IPS-18c (cell line): Measurements from ENCODE around the gene CTR9.
"Not testable (repeated sequence)": the region's sequence is repeated elsewhere in the genome, so short reads cannot be mapped to it uniquely, and the experiment has no call there.

ENCODE experiments used
- H3K4me3 ChIP-seq: 2 replicates; pipeline ENCODE4 v1.7.0; 2013; ENCODE audit warnings: low read depth, mild to moderate bottlenecking, low read length, moderate library complexity; ENCODE audit not compliant: insufficient read depth
- H3K9me3 ChIP-seq: one replicate; pipeline ENCODE4 v1.6.1; 2013; ENCODE audit warnings: mild to moderate bottlenecking, low read length, moderate library complexity; ENCODE audit not compliant: control insufficient read depth, insufficient read depth

CTR9 gene

GRCh38 chr11:10800292-10800691 is 49.2 kb downstream of the CTR9 start:
- Histone ChIP-seq H3K9me3 (no peaks in the 10 kb centered on the region), H3K4me3 (no peak overlapping the region)

GRCh38 chr11:10803676-10804075 is 52.6 kb downstream of the CTR9 start:
- Histone ChIP-seq H3K4me3 (no peak overlapping the region), H3K9me3 (no peaks in the 10 kb centered on the region)

- Histone ChIP-seq H3K9me3 (no peaks in the 10 kb centered on the region), H3K4me3 (no peak overlapping the region)
Observed at GRCh38 chr11:10805741-10806140, 54.7 kb downstream of the CTR9 start.

GRCh38 chr11:10806206-10806605 is 55.2 kb downstream of the CTR9 start:
- no peak overlapping the region; the same call in 1 of the 2 replicates for H3K4me3 ChIP-seq

GRCh38 chr11:10807493-10808234 is 56.6 kb downstream of the CTR9 start:
- Histone ChIP-seq H3K4me3 (peak overlapping the region; percentile 97), H3K9me3 (no peaks in the 10 kb centered on the region)

More at GRCh38 chr11:10806206-10806605, 55.2 kb downstream of the CTR9 start:
- no peaks in the 10 kb centered on the region for H3K9me3 ChIP-seq

GRCh38 chr11:10808235-10808552 is 57.1 kb downstream of the CTR9 start:
- no peaks in the 10 kb centered on the region for H3K9me3 ChIP-seq
- peak overlapping the region; percentile 97 for H3K4me3 ChIP-seq

GRCh38 chr11:10808553-10809372 is 57.7 kb downstream of the CTR9 start, which contains the start of gene EIF4G2:
TSS of gene EIF4G2 (minus strand) at chr11:10808926.
- H3K4me3 ChIP-seq = peak within 1 kb of the TSS; percentile 97

GRCh38 chr11:10809373-10810160 is 58.5 kb downstream of the CTR9 start:
- Histone ChIP-seq H3K9me3 (no peaks in the 10 kb centered on the region), H3K4me3 (peak overlapping the region; percentile 76)

More at GRCh38 chr11:10808553-10809372, 57.7 kb downstream of the CTR9 start, which contains the start of gene EIF4G2:
- H3K9me3 ChIP-seq = no peaks in the 10 kb centered on the region

- Histone ChIP-seq H3K9me3 (no peaks in the 10 kb centered on the region), H3K4me3 (no peak overlapping the region)
Observed at GRCh38 chr11:10813945-10814344, 62.9 kb downstream of the CTR9 start.

- no peak overlapping the region for H3K4me3 ChIP-seq
- no peaks in the 10 kb centered on the region for H3K9me3 ChIP-seq
Observed at GRCh38 chr11:10818594-10818993, 67.5 kb downstream of the CTR9 start.

- not testable (repeated sequence) for H3K9me3 ChIP-seq, H3K4me3 ChIP-seq
Observed at GRCh38 chr11:10822491-10822890, 71.4 kb downstream of the CTR9 start.

- H3K9me3 ChIP-seq = no peaks in the 10 kb centered on the region
- H3K4me3 ChIP-seq = no peak overlapping the region
Observed at GRCh38 chr11:10823152-10823579, 72.1 kb downstream of the CTR9 start.

GRCh38 chr11:10824888-10825287 is 73.8 kb downstream of the CTR9 start:
- Histone ChIP-seq H3K9me3 (no peaks in the 10 kb centered on the region), H3K4me3 (no peak overlapping the region)

- Histone ChIP-seq H3K4me3 (no peak overlapping the region), H3K9me3 (no peaks in the 10 kb centered on the region)
Observed at GRCh38 chr11:10828402-10828801, 77.4 kb downstream of the CTR9 start.

GRCh38 chr11:10829139-10829538 is 78.1 kb downstream of the CTR9 start:
- Histone ChIP-seq H3K4me3 (no peak overlapping the region), H3K9me3 (no peaks in the 10 kb centered on the region)
